BE2C (cell line): ENCODE data around the gene REM2.
A peak's percentile ranks its signal among the peaks of the same experiment; 100 is the strongest.

Source experiments
- DNase-seq: peaks from one replicate; pipeline ENCODE4 v3.0.0-alpha.2; 2020
- H3K27me3 ChIP-seq: fragments of 250-450 bp; sonication (Bioruptor Pico); 2 replicates; pipeline ENCODE4 v1.5.1; 2020; ENCODE audit warnings: mild to moderate bottlenecking
- H3K36me3 ChIP-seq: fragments of 250-450 bp; sonication (Bioruptor Pico); 2 replicates; pipeline ENCODE4 v1.5.1; 2020; ENCODE audit warnings: mild to moderate bottlenecking
- H3K4me1 ChIP-seq: fragments of 250-450 bp; sonication (Bioruptor Pico); 2 replicates; pipeline ENCODE4 v1.5.1; 2020
- H3K4me3 ChIP-seq: 2 replicates; pipeline ENCODE4 v1.5.1; 2011; ENCODE audit warnings: low read depth, low read length
- H3K9me3 ChIP-seq: fragments of 250-450 bp; sonication (Bioruptor Pico); 2 replicates; pipeline ENCODE4 v1.5.1; 2020
- TF ChIP-seq, protein P1 (sequence below): IDR thresholded peaks from 2 replicates; pipeline ENCODE4 v1.5.1; 2012; ENCODE audit warnings: mild to moderate bottlenecking, low read depth, low read length

Gene REM2

DNA sequence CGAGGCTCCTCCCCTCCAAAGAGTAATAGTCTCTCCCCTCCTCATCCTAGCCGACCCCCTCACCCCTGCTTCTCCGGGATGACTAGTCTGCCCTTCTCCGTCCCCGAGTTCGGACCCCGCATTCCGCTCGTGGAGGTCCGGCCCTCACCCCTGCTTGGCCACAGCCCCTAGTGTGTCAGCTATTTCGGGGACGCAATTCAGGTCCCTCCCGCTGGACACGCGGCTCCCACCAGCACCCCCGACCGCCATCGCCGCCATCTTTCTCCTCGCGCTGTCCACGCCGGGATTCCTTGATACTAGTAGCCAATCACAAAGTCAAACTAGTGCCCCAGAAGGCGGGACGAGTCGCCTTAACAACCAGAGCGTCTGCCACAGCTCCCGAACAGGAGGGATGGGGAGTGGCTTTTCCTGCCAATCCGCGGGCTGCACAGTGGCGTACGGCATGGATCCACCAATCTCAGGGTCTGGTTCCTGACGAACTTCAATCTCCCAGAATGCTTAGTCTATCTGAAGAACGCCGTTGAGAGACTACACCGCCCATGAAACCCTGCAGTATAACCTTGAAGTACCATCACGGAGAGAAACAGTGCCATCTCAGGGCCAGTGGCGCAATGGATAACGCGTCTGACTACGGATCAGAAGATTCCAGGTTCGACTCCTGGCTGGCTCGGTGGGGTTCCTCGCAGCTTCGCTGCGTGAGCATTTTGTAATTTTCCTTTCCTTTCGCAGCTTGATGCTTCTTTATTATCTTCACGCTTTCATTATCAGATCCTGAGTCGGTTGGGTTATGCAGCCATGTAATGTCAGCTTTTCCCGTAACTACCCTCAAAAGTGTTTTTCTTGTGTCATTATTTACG lies 46.3 kb downstream of the REM2 start, which contains the start of gene PRMT5:
PRMT5 (minus strand) TSS at position 273 of the 857 bp plus-strand sequence; CDS start at position 258, 15 bp downstream.
- DNase-seq: peak; percentile 99
- Histone ChIP-seq H3K9me3 (no peaks in the 10 kb centered on the region), H3K36me3 (peaks cover 21% of the 10 kb centered on the region), H3K27me3 (no peaks in the 10 kb centered on the region), H3K4me1 (no peaks in the 10 kb centered on the region; the same call in 1 of the 2 replicates), H3K4me3 (peak within 1 kb of the TSS; percentile 99)
- TF ChIP-seq, protein P1, sequence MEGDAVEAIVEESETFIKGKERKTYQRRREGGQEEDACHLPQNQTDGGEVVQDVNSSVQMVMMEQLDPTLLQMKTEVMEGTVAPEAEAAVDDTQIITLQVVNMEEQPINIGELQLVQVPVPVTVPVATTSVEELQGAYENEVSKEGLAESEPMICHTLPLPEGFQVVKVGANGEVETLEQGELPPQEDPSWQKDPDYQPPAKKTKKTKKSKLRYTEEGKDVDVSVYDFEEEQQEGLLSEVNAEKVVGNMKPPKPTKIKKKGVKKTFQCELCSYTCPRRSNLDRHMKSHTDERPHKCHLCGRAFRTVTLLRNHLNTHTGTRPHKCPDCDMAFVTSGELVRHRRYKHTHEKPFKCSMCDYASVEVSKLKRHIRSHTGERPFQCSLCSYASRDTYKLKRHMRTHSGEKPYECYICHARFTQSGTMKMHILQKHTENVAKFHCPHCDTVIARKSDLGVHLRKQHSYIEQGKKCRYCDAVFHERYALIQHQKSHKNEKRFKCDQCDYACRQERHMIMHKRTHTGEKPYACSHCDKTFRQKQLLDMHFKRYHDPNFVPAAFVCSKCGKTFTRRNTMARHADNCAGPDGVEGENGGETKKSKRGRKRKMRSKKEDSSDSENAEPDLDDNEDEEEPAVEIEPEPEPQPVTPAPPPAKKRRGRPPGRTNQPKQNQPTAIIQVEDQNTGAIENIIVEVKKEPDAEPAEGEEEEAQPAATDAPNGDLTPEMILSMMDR: no peak

DNA sequence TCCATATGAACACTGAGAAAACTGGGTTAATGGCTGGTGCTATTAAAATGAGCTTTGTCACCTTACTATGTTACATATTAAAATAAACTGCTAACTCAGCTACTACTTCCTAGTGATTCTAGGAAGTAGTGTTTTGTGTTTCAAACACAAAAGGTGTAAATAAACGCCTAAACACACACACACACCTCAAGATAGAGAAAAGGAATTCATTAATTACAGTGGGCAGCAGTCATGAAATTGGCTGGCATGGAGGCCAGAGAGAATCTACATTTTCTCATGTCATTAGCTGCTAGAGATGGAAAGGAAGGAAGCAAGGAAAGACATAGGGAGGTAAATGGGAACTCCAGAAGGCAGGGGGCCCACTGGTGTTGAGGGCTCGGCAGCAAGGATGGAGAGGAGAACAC lies 46.9 kb downstream of the REM2 start:
- peak overlapping the region; percentile 72 for H3K4me3 ChIP-seq
- no peaks in the 10 kb centered on the region for H3K9me3 ChIP-seq
- no peak for DNase-seq
- TF ChIP-seq, protein P1: no peak
- H3K36me3 ChIP-seq: peaks cover 16% of the 10 kb centered on the region; the same call in 1 of the 2 replicates
- no peaks in the 10 kb centered on the region; the same call in 1 of the 2 replicates for H3K4me1 ChIP-seq
- no peaks in the 10 kb centered on the region for H3K27me3 ChIP-seq

DNA sequence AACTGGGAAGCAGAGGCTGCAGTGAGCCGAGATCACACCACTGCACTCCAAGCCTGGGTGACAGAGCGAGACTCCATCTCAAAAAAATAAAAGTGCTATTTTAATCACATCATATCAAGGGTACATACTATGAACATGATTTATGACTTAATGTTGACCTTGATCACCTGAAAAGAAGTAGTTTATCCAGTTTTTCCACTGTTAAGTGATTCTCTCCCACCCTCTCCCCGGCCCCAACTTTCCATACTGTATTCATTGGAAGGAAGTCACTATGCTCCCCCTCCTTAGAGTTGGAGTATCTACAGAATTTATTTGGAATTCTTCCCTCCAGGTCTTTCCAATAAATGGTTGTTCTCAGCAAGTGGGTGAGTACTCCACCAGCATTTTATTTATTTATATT lies 49.1 kb downstream of the REM2 start:
- no peaks in the 10 kb centered on the region for H3K9me3 ChIP-seq
- no peak for DNase-seq
- no peaks in the 10 kb centered on the region for H3K27me3 ChIP-seq
- TF ChIP-seq, protein P1: no peak
- no peak overlapping the region for H3K4me3 ChIP-seq
- H3K4me1 ChIP-seq: no peaks in the 10 kb centered on the region; the same call in 1 of the 2 replicates
- peaks cover 3% of the 10 kb centered on the region; the same call in 1 of the 2 replicates for H3K36me3 ChIP-seq

DNA sequence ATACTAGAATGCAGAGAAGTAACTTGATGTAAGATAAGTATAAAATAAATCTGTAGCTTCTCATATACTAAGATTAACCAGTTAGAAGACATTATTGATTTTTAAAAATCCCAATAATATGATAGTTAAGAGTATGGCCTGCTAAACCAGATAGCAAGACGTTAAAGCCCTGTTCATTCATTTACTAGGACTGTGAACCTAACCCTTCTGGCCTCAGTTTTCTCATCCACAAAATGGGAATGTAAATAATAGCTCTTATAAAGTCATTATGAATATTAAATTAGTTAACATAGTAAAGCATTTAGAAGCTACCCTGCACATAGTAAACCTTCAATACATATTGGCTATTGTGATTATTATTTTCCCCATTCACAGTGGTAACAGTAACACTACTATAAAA lies 52.1 kb downstream of the REM2 start:
- no peak overlapping the region for H3K4me3 ChIP-seq
- no peaks in the 10 kb centered on the region for H3K27me3 ChIP-seq
- H3K36me3 ChIP-seq: no peaks in the 10 kb centered on the region
- TF ChIP-seq, protein P1: no peak
- no peaks in the 10 kb centered on the region for H3K9me3 ChIP-seq
- no peak for DNase-seq
- H3K4me1 ChIP-seq: no peaks in the 10 kb centered on the region
